Activated CD4-positive, CD25-positive, alpha-beta regulatory T cell treated with anti-CD3 and anti-CD28 coated beads, Interleukin-2, amount 50 U/mL, for 16 hours (primary cell): Measurements from ENCODE around the gene CMIP.

Experiments
- DNase-seq: peaks from one replicate; pipeline ENCODE4 v3.0.0-alpha.2; 2020; ENCODE audit warnings: low read depth, low spot score

The CMIP gene

DNA sequence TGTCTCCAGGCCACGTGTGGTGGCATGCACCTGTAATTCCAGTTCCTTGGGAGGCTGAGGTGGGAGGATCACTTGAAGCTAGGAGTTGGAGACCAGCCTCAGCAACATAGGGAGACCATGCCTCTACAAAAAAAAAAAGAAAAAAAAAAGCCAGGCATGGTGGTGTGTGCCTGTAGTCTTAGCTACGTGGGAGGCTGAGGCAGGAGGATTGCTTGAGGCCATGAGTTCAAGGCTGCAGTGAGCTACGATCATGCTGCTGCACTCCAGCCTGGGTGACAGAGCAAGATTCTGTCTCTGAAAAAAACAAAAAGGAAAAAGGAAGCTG lies 103.9 kb downstream of the CMIP start:
- no peak for DNase-seq

DNA sequence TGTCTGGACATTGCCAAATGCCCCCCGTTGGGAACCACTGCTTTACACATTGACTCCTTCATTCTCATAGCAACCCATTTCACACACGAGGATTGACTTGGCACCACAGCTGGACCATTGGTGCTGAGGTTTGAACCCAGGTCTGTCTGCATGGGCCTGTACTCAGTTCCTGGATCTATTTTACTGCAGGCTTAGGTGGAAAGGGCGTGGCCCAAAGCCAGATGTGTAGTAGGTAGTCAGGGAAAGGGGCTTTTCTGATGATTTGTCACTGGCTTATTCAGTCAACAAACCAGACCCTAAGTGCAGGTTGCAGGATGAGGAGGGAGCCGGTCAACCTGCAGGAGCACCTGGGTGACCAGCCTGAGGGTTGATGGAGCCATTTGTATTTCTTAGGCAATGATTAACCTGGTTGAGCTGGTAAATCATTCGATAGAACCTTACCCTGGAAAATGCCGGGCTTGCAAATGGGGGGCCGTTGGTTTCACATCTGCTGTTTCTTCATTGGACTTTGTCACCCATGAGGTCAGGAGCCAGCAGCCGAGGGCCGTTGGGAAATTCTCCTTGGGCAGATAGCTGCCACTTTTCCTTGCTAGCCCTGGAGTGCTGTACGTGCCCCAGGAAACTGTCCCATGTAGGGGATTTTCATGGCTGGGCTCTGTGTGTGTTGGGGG lies 104.4 kb downstream of the CMIP start:
- DNase-seq = no peak

DNA sequence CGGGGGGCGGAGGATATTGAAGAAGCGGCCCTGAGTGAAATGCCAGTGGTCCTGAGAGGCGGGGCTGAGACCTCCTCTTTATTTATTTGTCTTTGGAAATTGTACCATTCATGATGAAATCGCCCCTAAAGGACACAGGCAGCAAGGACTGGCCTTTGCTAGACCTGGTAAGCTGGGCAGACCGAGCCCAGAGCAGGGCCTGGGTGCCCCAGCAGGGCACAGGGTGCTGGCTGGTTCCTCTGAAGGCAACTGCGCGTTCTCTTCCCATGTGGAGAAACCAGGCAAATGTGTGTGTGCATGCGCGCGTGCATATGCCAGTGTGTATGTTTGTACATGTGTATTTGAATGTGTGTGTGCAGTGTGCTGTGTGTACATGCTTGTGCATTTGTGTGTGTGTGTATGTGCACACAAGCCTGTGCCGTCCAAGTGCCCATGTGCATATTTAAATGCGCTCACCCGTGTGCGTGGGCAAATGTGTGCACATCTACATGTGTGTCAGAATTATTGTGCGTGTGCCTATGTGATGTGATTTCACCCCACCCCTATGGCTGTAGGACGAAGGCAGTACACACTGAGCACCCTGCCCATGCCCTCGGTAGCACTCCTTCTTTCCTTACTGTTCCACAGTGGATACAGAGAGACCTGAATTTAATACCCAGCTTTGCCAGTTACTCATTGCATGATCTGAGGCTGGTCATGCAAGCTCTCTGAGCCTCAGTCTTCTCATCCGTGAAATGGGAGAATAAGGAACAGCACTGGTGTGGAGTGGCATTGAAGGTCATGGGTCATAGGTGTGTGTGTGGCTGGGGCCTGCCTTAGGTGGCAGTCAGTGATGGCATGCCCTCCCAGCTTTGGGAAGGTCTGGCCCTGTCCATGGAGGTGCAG lies 105.2 kb downstream of the CMIP start:
- DNase-seq = no peak

DNA sequence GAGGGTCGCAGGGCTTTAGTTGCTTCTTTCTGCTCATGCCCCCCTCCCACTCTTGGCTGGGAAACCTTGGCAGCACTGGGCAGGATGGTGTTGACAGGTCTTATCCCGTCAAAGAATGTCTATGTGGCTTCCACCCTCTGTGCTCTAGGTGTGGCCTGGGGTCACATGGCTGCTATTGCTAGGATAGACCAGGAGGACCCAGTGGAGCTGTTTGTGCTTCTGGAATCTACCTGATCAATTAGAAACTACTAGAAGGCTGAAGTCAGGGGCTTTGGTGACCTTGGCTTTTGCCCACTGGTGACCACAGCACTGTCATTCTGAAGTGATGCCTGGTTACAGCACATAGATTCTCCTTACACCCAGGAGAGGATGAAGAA lies 105.8 kb downstream of the CMIP start:
- no peak for DNase-seq

DNA sequence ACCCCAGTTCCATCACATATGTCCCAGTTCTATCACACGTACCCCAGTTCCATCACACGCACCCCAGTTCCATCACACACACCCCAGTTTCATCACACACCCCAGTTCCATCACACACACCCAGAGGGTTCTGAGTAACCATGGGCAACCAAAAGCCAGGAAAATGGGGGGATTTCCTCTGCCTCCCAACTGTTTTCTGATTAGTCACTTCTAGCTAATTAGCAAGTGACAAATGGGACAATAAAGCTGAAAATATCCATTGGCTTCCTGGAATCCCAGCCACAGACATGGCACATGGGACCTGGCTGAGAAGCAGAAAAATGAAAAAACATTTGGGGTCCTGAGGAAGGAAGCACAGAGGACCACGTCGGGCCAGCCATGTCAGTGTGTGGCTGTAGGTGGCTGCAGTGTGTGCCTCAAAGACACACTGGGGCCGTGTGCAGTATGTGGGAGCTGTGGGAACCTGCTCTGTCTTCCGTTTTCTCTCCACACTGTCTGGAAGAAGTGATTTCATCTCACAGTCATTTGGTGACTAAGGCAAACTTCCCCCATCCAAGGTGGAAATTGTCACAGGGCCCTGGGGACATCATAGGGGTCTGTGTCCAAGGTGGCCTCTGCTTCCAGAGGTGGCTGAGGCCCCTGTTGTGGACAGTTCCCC lies 106.7 kb downstream of the CMIP start:
- no peak for DNase-seq

DNA sequence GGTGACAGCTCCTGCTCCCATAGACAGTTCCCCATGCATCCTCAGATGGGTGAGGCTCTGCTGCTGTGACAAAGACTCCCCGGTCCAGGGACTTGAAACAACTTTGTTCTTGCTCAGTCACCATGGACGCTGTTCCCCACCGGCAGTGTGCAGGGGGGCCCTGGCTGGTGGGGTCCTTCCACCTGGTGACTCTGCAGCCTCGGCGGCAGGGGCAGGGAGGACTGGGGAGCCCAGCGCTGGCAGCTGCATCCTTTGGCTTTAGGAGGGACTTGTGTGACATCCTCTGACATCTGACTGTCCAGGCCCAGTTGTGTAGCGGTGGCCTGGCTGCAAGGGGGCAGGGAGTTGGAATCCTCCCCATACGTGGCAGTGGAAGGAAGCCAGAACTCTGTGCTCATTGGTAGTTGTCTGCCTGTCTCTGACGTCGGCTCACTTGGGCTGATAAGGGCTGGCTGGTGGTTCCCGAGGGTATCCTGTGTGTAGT lies 107.3 kb downstream of the CMIP start:
- no peak for DNase-seq

DNA sequence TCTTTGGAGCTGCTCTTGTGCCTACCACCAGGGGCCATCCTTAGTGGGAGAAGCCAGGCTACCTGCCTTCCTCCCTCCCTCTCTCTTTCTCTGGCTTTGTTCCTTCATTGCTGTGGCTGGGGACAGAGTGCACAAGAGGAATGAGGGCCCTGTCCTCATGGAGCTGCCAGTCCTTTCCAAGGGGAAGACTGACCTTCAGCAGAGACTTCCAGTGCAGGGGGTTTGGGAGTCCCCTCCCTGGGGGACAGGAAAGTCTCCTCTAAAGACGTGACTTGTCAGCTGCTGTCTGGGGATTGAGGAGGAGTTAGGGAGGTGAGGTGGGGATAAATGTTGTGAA lies 108.1 kb downstream of the CMIP start:
- no peak for DNase-seq

DNA sequence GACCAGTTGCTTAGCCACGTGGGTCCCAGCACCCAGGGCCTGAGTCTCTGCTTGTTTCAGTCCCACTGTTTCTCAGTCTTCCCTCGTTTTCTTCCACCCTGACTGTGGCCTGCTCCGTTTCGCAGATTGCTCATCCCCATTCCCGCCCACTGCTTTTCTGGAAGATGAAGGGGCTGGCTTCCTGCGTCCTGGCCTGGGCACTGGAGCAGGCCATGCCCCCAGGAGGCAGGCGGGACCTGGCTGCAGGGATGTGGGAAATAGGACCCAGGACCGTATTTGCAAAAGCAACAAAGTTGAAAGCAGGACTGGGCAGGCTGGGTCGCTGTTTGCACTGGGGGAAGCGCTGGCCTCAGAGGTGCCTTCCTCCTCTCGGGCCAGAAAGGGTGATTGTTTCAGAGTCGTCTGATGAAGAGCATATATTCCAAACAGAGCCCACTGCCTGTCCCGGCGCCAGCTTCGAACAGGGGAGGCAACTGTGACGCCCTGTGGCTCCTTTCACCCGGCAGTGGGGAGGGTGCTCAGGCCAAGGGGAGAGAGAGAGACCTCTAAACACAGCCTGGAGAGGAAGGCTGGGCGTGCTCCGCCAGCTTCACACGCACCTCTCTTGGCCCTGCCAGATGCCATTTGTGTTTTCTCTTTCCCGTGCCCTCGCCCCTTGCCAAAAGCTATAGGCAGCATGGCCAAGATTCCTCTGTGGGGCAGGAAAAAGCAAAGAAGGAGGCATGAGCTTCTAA lies 108.6 kb downstream of the CMIP start:
- DNase-seq = no peak

DNA sequence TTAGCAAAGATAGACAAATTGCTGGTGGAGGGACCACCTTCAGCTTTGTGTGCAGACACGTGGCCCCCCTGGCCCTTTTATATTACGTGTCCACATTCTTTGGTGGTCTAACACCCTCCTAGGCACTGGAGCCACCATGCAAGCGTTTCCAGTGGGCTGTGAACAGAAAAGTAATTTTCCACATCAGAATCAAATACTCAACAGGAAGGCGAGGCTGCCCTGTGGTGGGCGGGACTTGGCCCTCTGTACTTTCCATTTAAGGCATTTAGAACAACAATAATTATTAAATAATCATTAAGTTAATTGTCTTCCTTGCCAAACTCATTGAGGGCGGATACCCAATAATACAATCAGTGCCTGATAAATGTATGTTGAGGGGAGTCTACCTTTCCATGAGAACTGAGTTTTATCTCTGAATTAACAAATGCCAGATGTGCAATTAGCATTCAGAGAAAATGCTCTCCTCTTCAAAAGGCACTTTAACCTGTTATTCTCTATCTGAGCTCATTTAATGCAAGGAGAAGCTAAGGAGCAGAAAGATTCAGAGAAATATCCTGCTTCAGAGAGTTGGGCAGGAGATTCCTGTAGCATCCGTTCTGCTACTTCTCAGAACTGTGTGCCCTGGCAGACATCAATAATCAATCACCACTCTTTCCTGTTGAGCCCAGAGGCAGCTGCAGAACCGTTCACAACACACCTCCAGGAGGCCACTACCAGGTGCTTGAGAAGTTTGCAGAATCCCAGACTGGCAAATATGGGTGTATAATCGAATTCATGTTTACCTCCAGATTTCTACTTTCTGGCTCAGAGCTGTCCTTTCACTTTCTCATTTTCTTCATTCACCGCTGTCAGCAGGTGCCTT lies 109.4 kb downstream of the CMIP start:
- DNase-seq = no peak

DNA sequence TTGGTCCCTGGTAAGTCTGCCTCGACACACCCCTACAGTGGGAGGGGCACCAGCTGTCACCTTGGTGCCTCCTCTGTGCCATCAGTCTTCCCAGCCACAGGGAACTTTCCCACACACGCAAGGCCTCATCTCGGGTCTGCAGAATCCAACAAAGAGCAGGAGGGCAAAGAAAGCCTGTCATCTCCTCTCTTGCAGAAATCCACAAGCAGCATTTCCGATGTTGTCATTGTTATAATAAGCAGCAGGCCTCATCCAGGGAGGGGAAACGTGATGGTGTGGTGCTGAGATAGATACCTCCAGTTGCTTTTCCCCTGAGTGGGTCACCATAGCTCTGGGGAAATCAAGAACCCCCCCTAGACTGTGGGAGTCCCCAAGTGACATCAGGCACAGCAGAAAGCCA lies 110.4 kb downstream of the CMIP start:
- DNase-seq = no peak

DNA sequence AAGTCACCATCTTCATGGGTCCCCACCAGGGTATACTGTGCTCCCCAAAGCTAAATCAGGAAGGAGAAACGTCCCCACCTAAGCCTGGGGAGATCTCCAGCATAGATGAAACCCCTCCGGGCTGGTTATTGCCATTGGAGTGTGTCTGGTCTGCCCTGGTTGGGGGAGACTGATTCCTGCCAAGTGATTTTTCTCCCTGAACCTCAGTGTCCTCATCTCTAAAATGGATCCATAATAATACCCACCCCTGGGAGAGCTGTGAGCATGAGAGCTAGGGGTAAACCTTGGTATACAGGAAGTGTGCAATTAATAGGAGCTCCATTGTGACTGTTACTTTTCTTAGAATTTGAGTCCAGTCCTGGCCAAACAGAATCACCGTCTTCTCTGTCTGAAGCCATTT lies 111.1 kb downstream of the CMIP start:
- no peak for DNase-seq

DNA sequence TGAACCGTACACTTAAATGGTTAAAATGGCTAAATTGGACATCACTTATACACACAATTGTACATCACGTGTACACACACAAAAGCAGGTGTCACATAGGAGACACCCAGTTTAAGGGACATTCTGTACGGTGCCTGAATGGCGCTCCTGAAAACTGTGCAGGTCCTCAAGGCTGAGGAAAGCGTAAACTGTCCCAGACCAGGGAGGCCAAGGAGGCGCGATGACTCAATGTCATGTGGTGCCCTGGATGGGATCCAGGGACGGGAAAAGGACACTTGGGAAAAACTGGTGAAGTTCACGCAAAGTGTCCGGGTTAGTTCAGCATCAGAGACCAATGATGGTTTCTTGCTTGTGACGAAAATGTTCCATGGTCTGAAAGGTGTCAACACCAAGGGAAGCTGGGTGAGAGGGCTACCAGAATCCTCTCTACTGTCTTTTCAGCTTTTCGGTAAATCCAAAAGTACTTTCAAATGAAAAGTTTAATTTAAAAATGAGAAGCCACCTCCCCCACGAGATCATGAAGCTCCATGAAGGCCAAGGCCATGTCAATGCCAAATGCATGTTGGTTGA lies 112.2 kb downstream of the CMIP start:
- DNase-seq = no peak

DNA sequence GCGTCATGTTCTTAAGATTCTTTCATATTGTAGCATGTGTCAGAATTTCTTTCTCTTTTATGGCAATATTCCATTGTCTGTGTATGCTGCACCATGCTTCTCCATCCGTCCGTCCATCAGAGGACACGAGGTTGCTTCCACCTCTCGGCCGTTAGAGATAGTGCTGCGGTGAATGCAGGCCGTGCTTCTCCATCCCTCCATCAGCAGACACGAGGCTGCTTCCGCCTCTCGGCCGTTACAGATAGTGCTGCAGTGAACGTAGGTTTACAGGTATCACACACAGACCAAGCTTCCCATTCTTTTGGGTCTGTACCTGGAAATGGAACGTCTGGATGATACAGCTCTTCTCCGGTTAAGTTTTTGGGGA lies 113.5 kb downstream of the CMIP start:
- no peak for DNase-seq

DNA sequence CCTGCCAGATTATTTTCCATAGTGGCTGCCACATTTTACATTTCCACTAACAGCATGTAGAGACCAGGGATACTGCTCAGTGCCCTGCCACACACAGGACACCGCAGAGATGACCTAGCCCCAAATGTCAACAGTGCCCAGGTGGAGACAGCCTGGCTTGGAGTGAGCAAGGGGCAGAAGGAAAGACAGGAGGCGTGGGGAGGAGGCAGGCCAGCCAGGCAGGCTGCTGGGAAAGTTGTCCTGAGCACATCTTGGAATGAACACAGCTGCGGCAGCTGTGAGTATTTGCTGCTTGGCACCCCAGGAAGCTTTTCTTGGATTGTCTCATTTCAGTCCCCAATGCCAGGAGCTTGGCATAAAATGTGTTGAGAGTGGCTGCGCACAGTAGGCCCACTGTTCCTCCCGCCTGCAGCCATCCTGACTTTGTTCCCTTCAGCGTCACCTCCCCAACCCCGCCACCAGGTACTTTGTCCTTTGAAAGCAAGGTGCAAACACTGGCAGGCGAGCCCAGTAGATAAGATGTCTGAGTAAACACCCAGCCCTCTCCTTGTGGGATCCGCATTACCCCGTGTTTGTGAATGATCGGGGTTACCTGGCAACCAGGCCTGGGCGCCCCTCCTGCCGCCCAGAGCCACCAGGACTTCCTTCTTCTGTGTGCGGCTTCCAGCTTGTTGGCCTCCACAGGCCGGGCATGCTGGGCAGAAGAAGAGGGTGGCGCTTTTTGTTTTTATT lies 114.0 kb downstream of the CMIP start:
- DNase-seq = no peak

DNA sequence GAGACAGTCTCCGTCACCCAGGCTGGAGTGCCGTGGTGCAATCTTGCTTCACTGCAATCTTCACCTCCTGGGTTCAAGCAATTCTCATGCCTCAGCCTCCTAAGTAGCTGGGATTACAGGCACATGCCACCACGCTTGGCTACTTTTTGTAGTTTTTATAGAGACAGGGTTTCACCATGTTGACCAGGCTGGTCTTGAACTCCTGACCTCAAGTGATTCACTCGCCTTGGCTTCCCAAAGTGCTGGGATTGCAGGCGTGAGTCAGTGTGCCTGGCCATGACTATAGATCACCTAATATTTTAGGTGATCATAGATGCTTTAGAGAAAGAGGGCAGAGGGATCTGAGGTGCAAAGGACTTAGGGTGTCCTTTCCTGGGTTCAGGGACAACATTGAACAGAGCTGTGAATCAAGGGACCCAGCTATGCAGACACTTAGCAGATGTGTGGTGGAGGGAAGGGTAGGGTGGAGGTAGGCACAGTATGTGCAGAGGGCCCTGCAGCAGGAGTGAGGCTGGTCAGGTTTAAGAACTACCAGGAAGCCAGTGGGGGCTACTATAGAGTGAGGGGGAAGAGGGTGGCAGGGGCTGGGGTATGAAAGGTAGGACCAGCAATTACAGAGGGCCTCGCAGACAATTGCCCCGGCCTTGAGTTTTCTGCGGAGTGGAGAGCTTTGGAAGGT lies 116.5 kb downstream of the CMIP start:
- no peak for DNase-seq

DNA sequence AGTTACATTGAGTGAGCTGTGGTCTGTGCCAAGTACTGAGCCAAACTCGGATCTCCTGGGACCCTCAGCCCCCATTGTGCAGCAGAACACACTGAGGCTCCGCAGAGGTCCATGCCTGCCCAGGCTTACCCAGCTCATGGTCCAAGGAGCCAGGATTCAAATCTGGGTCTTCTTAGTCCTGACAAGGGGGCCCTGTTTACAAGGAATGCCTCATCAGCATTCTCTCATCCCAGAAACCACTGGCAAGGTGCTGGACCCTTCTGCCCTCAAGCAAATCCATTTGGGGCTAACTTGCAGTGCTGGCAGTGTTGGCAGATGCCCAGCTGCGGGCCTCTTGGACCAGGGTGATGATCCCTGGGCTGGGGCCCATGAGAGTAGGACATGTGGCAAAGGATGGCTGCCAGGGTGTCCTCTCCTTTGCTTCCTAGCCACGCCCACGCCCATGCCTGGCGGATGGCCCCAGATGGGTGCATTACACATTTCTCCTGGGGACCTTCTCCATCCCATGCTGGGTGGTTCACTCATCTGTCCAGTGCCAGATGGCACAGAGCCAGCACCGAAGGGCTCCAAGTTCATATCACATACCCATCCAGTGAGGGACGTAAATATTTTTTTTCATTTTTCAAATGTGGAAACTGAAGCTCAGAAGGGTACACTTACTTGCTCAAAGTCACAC lies 117.7 kb downstream of the CMIP start:
- DNase-seq = no peak

DNA sequence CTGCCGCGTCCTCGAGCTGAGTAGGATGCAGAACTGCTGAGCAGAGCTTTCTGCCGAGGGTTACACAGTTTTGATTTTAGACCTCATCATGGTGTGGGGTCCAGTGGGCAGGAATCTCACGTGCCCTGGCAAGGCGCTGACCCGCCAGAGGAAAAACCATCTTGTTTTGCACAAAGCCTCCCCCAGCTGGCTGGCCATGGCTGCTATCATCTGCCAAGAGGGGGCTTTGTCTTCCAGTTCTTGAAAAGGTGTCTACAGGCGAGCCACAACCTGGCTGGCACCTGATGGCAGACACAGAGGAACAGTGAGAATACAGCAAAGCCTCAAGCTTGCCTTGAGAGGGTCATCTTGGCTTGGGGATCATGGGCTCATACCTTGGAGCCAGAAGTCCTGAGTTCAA lies 118.3 kb downstream of the CMIP start:
- no peak for DNase-seq

DNA sequence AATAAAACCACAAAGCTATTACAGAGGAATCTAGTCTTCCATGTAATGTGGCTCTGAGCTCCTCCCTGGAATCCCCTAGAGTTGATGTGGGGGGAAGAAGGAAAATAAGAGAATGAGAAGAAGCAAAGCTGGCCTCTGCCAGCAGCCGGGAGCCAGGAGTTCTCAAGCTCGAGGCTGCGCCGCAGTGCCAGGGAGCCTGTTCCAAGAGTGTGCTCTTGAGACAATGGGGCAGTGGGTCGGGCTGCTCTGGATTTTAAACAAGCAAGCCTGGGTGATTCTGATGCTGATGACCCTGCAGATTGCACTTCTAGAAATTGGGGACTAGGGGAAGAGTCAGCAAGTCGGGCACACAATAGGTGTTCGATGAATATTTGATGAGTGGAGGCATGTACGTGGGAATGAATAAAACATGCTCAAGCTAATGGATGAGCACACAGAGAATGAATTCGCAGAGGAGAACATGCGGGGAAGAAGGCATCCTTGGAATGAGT lies 119.9 kb downstream of the CMIP start:
- no peak for DNase-seq
